Measurements from ENCODE around the gene MAPK11. TPM values are rescaled to one million over a fixed set of nuclear protein-coding genes. Genes with fewer than 3 reads are reported as not detected.

MAPK11 gene
- total RNA-seq, 1 experiment from 2014 or later = 5.5 TPM

GRCh38 chr22:50318356-50318697 is 48.1 kb upstream of the MAPK11 start:
- H3K4me2 ChIP-seq = no peak overlapping the region

DNA sequence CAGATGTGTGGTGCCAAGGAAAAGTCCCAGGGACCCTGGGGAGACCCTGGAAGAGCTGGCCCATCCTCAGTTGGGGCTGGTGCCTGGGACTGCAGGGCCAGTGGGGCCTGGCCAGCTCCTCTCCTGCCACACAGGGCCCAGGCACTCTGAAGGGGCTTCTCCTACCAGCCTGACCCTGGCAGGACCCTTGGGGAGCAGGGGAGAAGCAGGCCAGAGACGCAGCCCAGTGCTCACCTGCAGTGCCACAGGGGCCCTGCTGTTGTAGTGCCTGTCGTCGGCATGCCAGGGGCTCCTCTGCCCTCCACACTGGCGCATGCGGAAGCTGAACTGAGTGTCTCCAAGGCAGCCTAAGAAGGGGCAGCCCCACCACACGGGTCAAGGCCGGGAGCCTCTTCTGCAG is 47.5 kb upstream of the MAPK11 start:
- no peaks in the 10 kb centered on the region for H3K36me3 ChIP-seq (ENCODE audit: low read depth)
- CTCF ChIA-PET = no interaction called here

More at GRCh38 chr22:50318356-50318697, 48.1 kb upstream of the MAPK11 start:
- CTCF ChIA-PET = no interaction called here
- no peaks in the 10 kb centered on the region for H3K27me3 ChIP-seq (ENCODE audit: insufficient read depth, low read depth)
- H3K4me3 ChIP-seq = no peak overlapping the region
- BruUV-seq (replicated peaks) = no TSS peak
- intact Hi-C loops (cut with micrococcal nuclease; ENCODE audit: unreplicated experiment) = no loop called here
- DNase-seq = no peak
- H3K9me2 ChIP-seq (ENCODE audit: insufficient read depth) = no peaks in the 10 kb centered on the region
- peaks cover 3% of the 10 kb centered on the region; the same call in 1 of the 2 replicates for H4K20me1 ChIP-seq (ENCODE audit: insufficient read depth)
- no peaks in the 10 kb centered on the region for H3K36me3 ChIP-seq (ENCODE audit: low read depth)
- H3K4me1 ChIP-seq (replicated peaks; ENCODE audit: insufficient read depth) = peaks cover 17% of the 10 kb centered on the region
- H3F3A ChIP-seq (ENCODE audit: insufficient read depth, low read depth) = peaks cover 21% of the 10 kb centered on the region; the same call in 1 of the 2 replicates
- no peak overlapping the region for H2AFZ ChIP-seq
- POLR2A ChIA-PET (ENCODE audit: unreplicated experiment) = no interaction called here
- no peaks in the 10 kb centered on the region for H3K79me2 ChIP-seq (ENCODE audit: low read depth)
- no peaks in the 10 kb centered on the region for H3K9me3 ChIP-seq (ENCODE audit: insufficient read depth, low read depth)
- TF ChIP-seq EZH2 (IDR thresholded peaks at IDR 0.05; ENCODE audit: low read depth) = no peak
- TF ChIP-seq, protein P1, sequence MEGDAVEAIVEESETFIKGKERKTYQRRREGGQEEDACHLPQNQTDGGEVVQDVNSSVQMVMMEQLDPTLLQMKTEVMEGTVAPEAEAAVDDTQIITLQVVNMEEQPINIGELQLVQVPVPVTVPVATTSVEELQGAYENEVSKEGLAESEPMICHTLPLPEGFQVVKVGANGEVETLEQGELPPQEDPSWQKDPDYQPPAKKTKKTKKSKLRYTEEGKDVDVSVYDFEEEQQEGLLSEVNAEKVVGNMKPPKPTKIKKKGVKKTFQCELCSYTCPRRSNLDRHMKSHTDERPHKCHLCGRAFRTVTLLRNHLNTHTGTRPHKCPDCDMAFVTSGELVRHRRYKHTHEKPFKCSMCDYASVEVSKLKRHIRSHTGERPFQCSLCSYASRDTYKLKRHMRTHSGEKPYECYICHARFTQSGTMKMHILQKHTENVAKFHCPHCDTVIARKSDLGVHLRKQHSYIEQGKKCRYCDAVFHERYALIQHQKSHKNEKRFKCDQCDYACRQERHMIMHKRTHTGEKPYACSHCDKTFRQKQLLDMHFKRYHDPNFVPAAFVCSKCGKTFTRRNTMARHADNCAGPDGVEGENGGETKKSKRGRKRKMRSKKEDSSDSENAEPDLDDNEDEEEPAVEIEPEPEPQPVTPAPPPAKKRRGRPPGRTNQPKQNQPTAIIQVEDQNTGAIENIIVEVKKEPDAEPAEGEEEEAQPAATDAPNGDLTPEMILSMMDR (conservative IDR thresholded peaks at IDR 0.05) = no peak
- no peak overlapping the region for H3K27ac ChIP-seq

GRCh38 chr22:50317178-50317577 is 47.0 kb upstream of the MAPK11 start:
- no peaks in the 10 kb centered on the region for H3K9me2 ChIP-seq (ENCODE audit: insufficient read depth)
- no peak overlapping the region for H3K4me3 ChIP-seq
- H3F3A ChIP-seq (ENCODE audit: insufficient read depth, low read depth) = peaks cover 14% of the 10 kb centered on the region; the same call in 1 of the 2 replicates
- no peaks in the 10 kb centered on the region for H3K79me2 ChIP-seq (ENCODE audit: low read depth)
- POLR2A ChIA-PET (ENCODE audit: unreplicated experiment) = no interaction called here
- TF ChIP-seq, protein P1 (conservative IDR thresholded peaks at IDR 0.05) = no peak
- no peak for TF ChIP-seq EZH2 (IDR thresholded peaks at IDR 0.05; ENCODE audit: low read depth)
- H3K27me3 ChIP-seq (ENCODE audit: insufficient read depth, low read depth) = no peaks in the 10 kb centered on the region
- BruUV-seq (replicated peaks) = no TSS peak
- 0 out of 2 replicates have a peak overlapping the region, but pooled peaks have one; percentile 8 for H3K4me2 ChIP-seq
- CTCF ChIA-PET = no interaction called here
- intact Hi-C loops (cut with micrococcal nuclease; ENCODE audit: unreplicated experiment) = no loop called here
- peaks cover 13% of the 10 kb centered on the region for H3K4me1 ChIP-seq (replicated peaks; ENCODE audit: insufficient read depth)
- peaks cover 1% of the 10 kb centered on the region; the same call in 1 of the 2 replicates for H4K20me1 ChIP-seq (ENCODE audit: insufficient read depth)
- H3K9me3 ChIP-seq (ENCODE audit: insufficient read depth, low read depth) = no peaks in the 10 kb centered on the region
- H3K27ac ChIP-seq = no peak overlapping the region
- DNase-seq = peak in 1 of 2 experiments; percentile 47
- no peak overlapping the region for H2AFZ ChIP-seq
- no peaks in the 10 kb centered on the region for H3K36me3 ChIP-seq (ENCODE audit: low read depth)

More for the DNA sequence above, 47.5 kb upstream of the MAPK11 start:
- H3K27ac ChIP-seq = no peak overlapping the region
- H3K4me1 ChIP-seq (replicated peaks; ENCODE audit: insufficient read depth) = peaks cover 17% of the 10 kb centered on the region
- no TSS peak for BruUV-seq (replicated peaks)
- POLR2A ChIA-PET (ENCODE audit: unreplicated experiment) = no interaction called here
- no peaks in the 10 kb centered on the region for H3K9me2 ChIP-seq (ENCODE audit: insufficient read depth)
- no peak overlapping the region for H3K4me3 ChIP-seq
- no peak for DNase-seq
- no peak overlapping the region for H2AFZ ChIP-seq
- H3K9me3 ChIP-seq (ENCODE audit: insufficient read depth, low read depth) = no peaks in the 10 kb centered on the region
- no peaks in the 10 kb centered on the region for H3K27me3 ChIP-seq (ENCODE audit: insufficient read depth, low read depth)
- H4K20me1 ChIP-seq (ENCODE audit: insufficient read depth) = peaks cover 3% of the 10 kb centered on the region; the same call in 1 of the 2 replicates
- H3F3A ChIP-seq (ENCODE audit: insufficient read depth, low read depth) = peaks cover 19% of the 10 kb centered on the region; the same call in 1 of the 2 replicates
- H3K79me2 ChIP-seq (ENCODE audit: low read depth) = no peaks in the 10 kb centered on the region
- TF ChIP-seq EZH2 (IDR thresholded peaks at IDR 0.05; ENCODE audit: low read depth) = no peak
- TF ChIP-seq, protein P1 (conservative IDR thresholded peaks at IDR 0.05) = no peak
- no peak overlapping the region for H3K4me2 ChIP-seq
- intact Hi-C loops (cut with micrococcal nuclease; ENCODE audit: unreplicated experiment) = no loop called here

Measured in PC-9 (cell line).